ENCODE results near the gene FBXO47.

Gene FBXO47

GRCh38 chr17:38967290-38967738 is at the start of gene FBXO47:
TSS of gene FBXO47 (minus strand) at chr17:38967403. CDS start at chr17:38963025, 4,378 bp downstream.
- DNase-seq = no peak

GRCh38 chr17:39016193-39017153 is 49.3 kb upstream of the FBXO47 start:
- DNase-seq = no peak

GRCh38 chr17:39015546-39015935 is 48.3 kb upstream of the FBXO47 start:
- no peak for DNase-seq

- no peak for DNase-seq
Measured at GRCh38 chr17:39014795-39015545, 47.8 kb upstream of the FBXO47 start.

GRCh38 chr17:39014044-39014794 is 47.0 kb upstream of the FBXO47 start:
- no peak for DNase-seq

GRCh38 chr17:39012725-39013124 is 45.5 kb upstream of the FBXO47 start:
- no peak for DNase-seq

- DNase-seq = no peak
Measured at GRCh38 chr17:39011907-39012468, 44.8 kb upstream of the FBXO47 start.

- no peak for DNase-seq
Measured at GRCh38 chr17:39009581-39010001, 42.4 kb upstream of the FBXO47 start.

GRCh38 chr17:39008633-39009032 is 41.4 kb upstream of the FBXO47 start:
- DNase-seq = no peak

- DNase-seq = no peak
Measured at GRCh38 chr17:39002991-39003715, 36.0 kb upstream of the FBXO47 start.

- no peak for DNase-seq
Measured at GRCh38 chr17:39001703-39002637, 34.8 kb upstream of the FBXO47 start.

GRCh38 chr17:39000021-39000601 is 32.9 kb upstream of the FBXO47 start:
- DNase-seq = no peak

GRCh38 chr17:38996660-38997337 is 29.6 kb upstream of the FBXO47 start:
- no peak for DNase-seq

GRCh38 chr17:38994026-38994425 is 26.8 kb upstream of the FBXO47 start:
- no peak for DNase-seq

GRCh38 chr17:38984666-38985065 is 17.5 kb upstream of the FBXO47 start:
- DNase-seq = no peak

GRCh38 chr17:38982858-38983746 is 15.9 kb upstream of the FBXO47 start:
- peak; percentile 86 for DNase-seq

GRCh38 chr17:38981636-38982035 is 14.4 kb upstream of the FBXO47 start:
- no peak for DNase-seq

GRCh38 chr17:38980490-38981217 is 13.5 kb upstream of the FBXO47 start:
- DNase-seq = no peak

All from NCI-H1694 (cell line).